Stimulated activated CD8-positive, alpha-beta memory T cell treated with anti-CD3 and anti-CD28 coated beads, Interleukin-12 subunit alpha, Interleukin-12 subunit beta, amount 100 ng/mL, for 24 hours (primary cell): ENCODE results near the gene ENGASE.

Source experiments
- DNase-seq: peaks from one replicate; pipeline ENCODE4 v3.0.0-alpha.2; 2020; ENCODE audit errors: extremely low read depth

Gene ENGASE

GRCh38 chr17:79094261-79094660 lies 19.6 kb downstream of the ENGASE start:
- DNase-seq = no peak

- DNase-seq = no peak
These were observed 20.9 kb downstream of the ENGASE start for GRCh38 chr17:79095345-79096055.

GRCh38 chr17:79096477-79096876 lies 21.9 kb downstream of the ENGASE start:
- no peak for DNase-seq

- DNase-seq = no peak
These were observed 22.8 kb downstream of the ENGASE start for GRCh38 chr17:79097226-79098055.

- no peak for DNase-seq
These were observed 23.8 kb downstream of the ENGASE start for GRCh38 chr17:79098282-79098867.

- DNase-seq = no peak
These were observed 25.8 kb downstream of the ENGASE start for GRCh38 chr17:79100405-79100804.

- DNase-seq = no peak
These were observed 26.6 kb downstream of the ENGASE start for GRCh38 chr17:79101111-79101673.

GRCh38 chr17:79102214-79102613 lies 27.6 kb downstream of the ENGASE start:
- DNase-seq = no peak

- no peak for DNase-seq
These were observed 30.4 kb downstream of the ENGASE start for GRCh38 chr17:79104898-79105600.

- DNase-seq = no peak
These were observed 31.3 kb downstream of the ENGASE start for GRCh38 chr17:79105937-79106336.

GRCh38 chr17:79106958-79107357 lies 32.3 kb downstream of the ENGASE start:
- no peak for DNase-seq

- no peak for DNase-seq
These were observed 33.0 kb downstream of the ENGASE start for GRCh38 chr17:79107499-79108231.

GRCh38 chr17:79108232-79108850 lies 33.7 kb downstream of the ENGASE start:
- DNase-seq = no peak

- no peak for DNase-seq
These were observed 34.2 kb downstream of the ENGASE start for GRCh38 chr17:79108870-79109269.

- DNase-seq = no peak
These were observed 35.0 kb downstream of the ENGASE start for GRCh38 chr17:79109584-79109983.

GRCh38 chr17:79111097-79111496 lies 36.5 kb downstream of the ENGASE start:
- DNase-seq = no peak

- DNase-seq = no peak
These were observed 37.8 kb downstream of the ENGASE start for GRCh38 chr17:79112471-79112870.

GRCh38 chr17:79113699-79114457 lies 39.3 kb downstream of the ENGASE start:
- no peak for DNase-seq

- no peak for DNase-seq
These were observed 40.1 kb downstream of the ENGASE start for GRCh38 chr17:79114458-79115301.
